CD4-positive, alpha-beta memory T cell (primary cell): Measurements from ENCODE around the gene INSRR. TPM values are rescaled to one million over a fixed set of nuclear protein-coding genes. Genes with fewer than 3 reads are reported as not detected.

Source experiments
- CTCF ChIA-PET: fragments of 350-600 bp; sonication (Branson Sonifier 250); formaldehyde crosslinking; loops from one replicate; lab custom pipeline; 2021; ENCODE audit warnings: inconsistent platforms; ENCODE audit not compliant: partially characterized antibody; lab: Charles Lee
- POLR2A ChIA-PET: fragments of 350-600 bp; sonication (Branson Sonifier 250); formaldehyde crosslinking; loops from one replicate; lab custom pipeline; 2021; ENCODE audit not compliant: partially characterized antibody; lab: Charles Lee
- DNase-seq, 5 donors: peaks; one replicate each; pipeline versions ENCODE4 v3.0.0 to v3.0.0-alpha.2; 2020 to 2022; ENCODE audit warnings: mixed read lengths in 1 of 5
- H3K27ac ChIP-seq: one replicate; pipeline ENCODE4 v1.7.0; 2013; ENCODE audit warnings: low read depth, low read length
- H3K27me3 ChIP-seq: 2 replicates; pipeline ENCODE4 v1.7.0; 2013; ENCODE audit warnings: mild to moderate bottlenecking, low read length, moderate library complexity; ENCODE audit not compliant: insufficient read depth
- H3K36me3 ChIP-seq: 2 replicates; pipeline ENCODE4 v1.7.0; 2013; ENCODE audit warnings: mild to moderate bottlenecking, low read length, moderate library complexity; ENCODE audit not compliant: insufficient read depth
- H3K4me1 ChIP-seq: 2 replicates; pipeline ENCODE4 v1.7.0; 2013; ENCODE audit warnings: mild to moderate bottlenecking, low read length, moderate library complexity; ENCODE audit not compliant: insufficient read depth
- H3K4me3 ChIP-seq, 2 donors: one replicate each; pipeline ENCODE4 v1.7.0; 2013; ENCODE audit warnings: low read length in 2 of 2, mild to moderate bottlenecking in 1 of 2
- H3K9me3 ChIP-seq, 2 donors: one replicate each; pipeline ENCODE4 v1.7.0; 2013; ENCODE audit warnings: low read length in 2 of 2, control low read depth in 1 of 2; ENCODE audit not compliant: control insufficient read depth in 1 of 2
- H3K27ac Mint-ChIP-seq, 7 donors: one replicate each; pipeline ENCODE4 v1.8.0; 2020 to 2021; ENCODE audit warnings: mixed read lengths in 7 of 7, mild to moderate bottlenecking in 6 of 7, inconsistent platforms in 3 of 7, moderate library complexity in 3 of 7
- H3K27me3 Mint-ChIP-seq, 2 donors: one replicate each; pipeline ENCODE4 v1.8.0; 2020 to 2021; ENCODE audit warnings: mixed read lengths in 2 of 2
- H3K36me3 Mint-ChIP-seq, 2 donors: one replicate each; pipeline ENCODE4 v1.8.0; 2020 to 2021; ENCODE audit warnings: mixed read lengths in 2 of 2, inconsistent platforms in 1 of 2, mild to moderate bottlenecking in 1 of 2
- H3K4me1 Mint-ChIP-seq, 4 donors: one replicate each; pipeline ENCODE4 v1.8.0; 2020 to 2021; ENCODE audit warnings: mixed read lengths in 4 of 4, mild to moderate bottlenecking in 1 of 4
- H3K4me3 Mint-ChIP-seq, 8 donors: one replicate each; pipeline ENCODE4 v1.8.0; 2020 to 2021; ENCODE audit warnings: mixed read lengths in 8 of 8, mild to moderate bottlenecking in 7 of 8, moderate library complexity in 6 of 8, inconsistent platforms in 3 of 8
- H3K9me3 Mint-ChIP-seq, 8 donors: one replicate each; pipeline ENCODE4 v1.8.0; 2020 to 2021; ENCODE audit warnings: mixed read lengths in 8 of 8, mild to moderate bottlenecking in 5 of 8, inconsistent platforms in 3 of 8, moderate library complexity in 1 of 8
- intact Hi-C: fragments of 100-400 bp; cut with micrococcal nuclease; formaldehyde crosslinking; loops from one replicate; pipeline ENCODE4 v1.15.1; 2023
- polyA plus RNA-seq, 2 donors: library from polyadenylated mRNA; unstranded; fragments of 300-500 nt; fragmentation: Illumina TruSeq; gene quantifications; one replicate each; pipeline ENCODE4 v1.2.3, GENCODE V29; 2021
- total RNA-seq, 2 experiments: library from RNA; stranded (reverse); gene quantifications; one replicate each; pipeline ENCODE4 v1.2.3, GENCODE V29; 2021

INSRR gene
- total and polyA plus RNA-seq, 4 experiments from 2014 or later: 0.06 TPM; not detected in 3

DNA sequence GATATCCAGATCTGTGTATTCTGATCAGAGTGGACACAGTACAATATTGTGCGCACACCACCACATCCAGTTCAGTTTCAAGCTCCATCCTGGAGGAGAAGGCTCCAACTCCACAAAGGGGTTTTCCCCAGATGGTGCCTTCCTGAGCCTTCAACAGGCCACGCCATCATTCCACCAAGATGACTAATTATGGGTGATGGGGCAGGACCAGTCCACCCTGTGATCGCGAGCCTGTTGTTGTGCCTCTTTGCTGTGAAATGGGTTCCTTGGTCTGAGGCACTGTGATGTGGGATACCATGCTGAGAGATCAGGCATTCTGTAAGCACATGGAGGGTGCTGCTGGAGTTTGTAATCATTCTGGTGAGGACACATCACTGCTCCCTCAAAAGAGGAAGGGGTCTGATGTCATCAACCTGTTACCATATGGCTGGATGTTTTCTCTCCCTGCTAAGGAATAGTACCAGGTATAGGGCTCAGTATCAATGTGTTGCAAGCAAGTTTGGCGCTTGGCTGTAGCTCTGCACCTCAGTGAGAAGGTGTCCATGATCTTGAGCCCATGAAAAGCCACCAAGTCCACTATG, 35.6 kb downstream of the INSRR start:
- CTCF ChIA-PET: interaction anchor here (1.0 to 6.9 kb wide), 5 partner anchors 9 to 98 kb away, joined by 3 to 43 read pairs (median 6); no protein-coding TSS in a partner anchor
- POLR2A ChIA-PET: interaction anchor here (1.2 to 1.4 kb wide), 2 partner anchors 10 to 36 kb away, joined by 3 read pairs; no protein-coding TSS in a partner anchor
- intact Hi-C loops: no loop called here
- Mint-ChIP-seq H3K36me3 (no peaks in the 10 kb centered on the region), H3K27me3 (no peaks in the 10 kb centered on the region), H3K9me3 (no peaks in the 10 kb centered on the region), H3K4me3 (no peak overlapping the region), H3K27ac (peak overlapping the region in 1 of 7 donors; percentile 59), H3K4me1 (peaks cover 0 to 8% (median 4%) of the 10 kb centered on the region in 4 donors)
- no peak overlapping the region for H3K27ac ChIP-seq
- no peaks in the 10 kb centered on the region for H3K36me3 ChIP-seq
- no peaks in the 10 kb centered on the region for H3K4me1 ChIP-seq
- no peaks in the 10 kb centered on the region for H3K27me3 ChIP-seq
- H3K4me3 ChIP-seq: no peak overlapping the region
- H3K9me3 ChIP-seq: no peaks in the 10 kb centered on the region
- no peak for DNase-seq

DNA sequence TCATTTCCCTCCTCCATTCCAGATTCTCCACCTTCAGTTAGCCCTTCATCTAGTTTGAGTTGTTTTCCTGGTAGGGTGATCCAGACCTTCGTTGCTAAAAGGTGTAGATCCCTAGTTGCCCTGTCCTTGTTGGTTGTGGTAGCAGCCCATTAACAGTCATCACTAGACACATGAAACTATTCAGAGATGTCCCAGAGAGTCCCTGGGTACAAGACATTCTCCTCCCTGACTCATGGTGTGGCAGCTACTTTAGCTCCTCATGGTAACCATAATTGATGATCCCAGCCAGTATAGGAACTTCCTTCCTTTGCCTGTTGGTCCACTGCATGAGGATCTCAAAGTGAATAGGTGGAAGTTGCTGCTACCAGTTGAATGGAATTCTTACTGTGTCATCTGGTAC, 36.2 kb downstream of the INSRR start:
- no peaks in the 10 kb centered on the region for H3K27me3 ChIP-seq
- Mint-ChIP-seq H3K27me3 (no peaks in the 10 kb centered on the region), H3K4me1 (peaks cover 3 to 13% (median 8%) of the 10 kb centered on the region in 4 donors), H3K9me3 (no peaks in the 10 kb centered on the region), H3K4me3 (no peak overlapping the region), H3K27ac (peak overlapping the region in 2 of 7 donors; percentile 33 to 54), H3K36me3 (no peaks in the 10 kb centered on the region)
- H3K4me1 ChIP-seq: peaks cover 5% of the 10 kb centered on the region
- H3K27ac ChIP-seq: no peak overlapping the region
- no peak for DNase-seq
- no peak overlapping the region for H3K4me3 ChIP-seq
- H3K36me3 ChIP-seq: no peaks in the 10 kb centered on the region
- no peaks in the 10 kb centered on the region for H3K9me3 ChIP-seq
- CTCF ChIA-PET: interaction anchor here (0.7 to 6.9 kb wide), 7 partner anchors 9 to 97 kb away, joined by 3 to 43 read pairs (median 6); partner anchors contain the start of genes INSRR and NTRK1
- intact Hi-C loops: no loop called here
- POLR2A ChIA-PET: interaction anchor here (1.4 kb wide), 1 partner anchor 37 kb away, joined by 3 read pairs; no protein-coding TSS in a partner anchor

DNA sequence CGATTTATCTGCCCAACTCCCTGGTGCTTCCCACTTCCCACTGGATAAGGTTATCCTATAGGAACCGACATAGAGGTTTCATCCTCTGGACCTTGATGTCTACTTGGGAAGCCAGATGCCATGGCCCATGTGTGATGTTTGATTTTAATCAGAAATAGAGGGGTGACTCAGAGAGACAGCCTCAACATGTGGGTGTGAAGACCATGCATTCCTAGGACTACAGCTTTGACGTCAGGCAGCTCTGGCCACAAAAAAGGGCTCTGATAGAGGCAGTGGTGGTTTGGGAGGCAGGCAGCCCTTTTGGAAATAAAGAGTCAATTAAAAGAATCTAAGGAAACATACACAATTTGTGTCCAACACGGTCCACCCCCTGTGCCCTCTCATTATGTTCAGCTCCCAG, 37.1 kb downstream of the INSRR start:
- CTCF ChIA-PET: interaction anchor here (0.7 to 6.9 kb wide), 8 partner anchors 9 to 96 kb away, joined by 3 to 43 read pairs (median 5); partner anchors contain the start of genes INSRR and NTRK1
- H3K9me3 ChIP-seq: no peaks in the 10 kb centered on the region
- H3K4me3 Mint-ChIP-seq: no peak overlapping the region
- intact Hi-C loops: no loop called here
- no peaks in the 10 kb centered on the region for H3K27me3 ChIP-seq
- H3K4me1 Mint-ChIP-seq: peaks cover 7 to 20% (median 12%) of the 10 kb centered on the region in 4 donors
- no peak overlapping the region for H3K27ac ChIP-seq
- peak overlapping the region in 2 of 7 donors; percentile 13 to 49 for H3K27ac Mint-ChIP-seq
- peaks cover 0 to 3% of the 10 kb centered on the region in 2 donors for H3K36me3 Mint-ChIP-seq
- POLR2A ChIA-PET: no interaction called here
- no peak for DNase-seq
- H3K4me3 ChIP-seq: no peak overlapping the region
- no peaks in the 10 kb centered on the region for H3K36me3 ChIP-seq
- H3K9me3 Mint-ChIP-seq: peaks cover 0 to 4% (median 0%) of the 10 kb centered on the region in 8 donors
- peaks cover 13% of the 10 kb centered on the region for H3K4me1 ChIP-seq
- H3K27me3 Mint-ChIP-seq: peaks cover 0 to 3% of the 10 kb centered on the region in 2 donors

DNA sequence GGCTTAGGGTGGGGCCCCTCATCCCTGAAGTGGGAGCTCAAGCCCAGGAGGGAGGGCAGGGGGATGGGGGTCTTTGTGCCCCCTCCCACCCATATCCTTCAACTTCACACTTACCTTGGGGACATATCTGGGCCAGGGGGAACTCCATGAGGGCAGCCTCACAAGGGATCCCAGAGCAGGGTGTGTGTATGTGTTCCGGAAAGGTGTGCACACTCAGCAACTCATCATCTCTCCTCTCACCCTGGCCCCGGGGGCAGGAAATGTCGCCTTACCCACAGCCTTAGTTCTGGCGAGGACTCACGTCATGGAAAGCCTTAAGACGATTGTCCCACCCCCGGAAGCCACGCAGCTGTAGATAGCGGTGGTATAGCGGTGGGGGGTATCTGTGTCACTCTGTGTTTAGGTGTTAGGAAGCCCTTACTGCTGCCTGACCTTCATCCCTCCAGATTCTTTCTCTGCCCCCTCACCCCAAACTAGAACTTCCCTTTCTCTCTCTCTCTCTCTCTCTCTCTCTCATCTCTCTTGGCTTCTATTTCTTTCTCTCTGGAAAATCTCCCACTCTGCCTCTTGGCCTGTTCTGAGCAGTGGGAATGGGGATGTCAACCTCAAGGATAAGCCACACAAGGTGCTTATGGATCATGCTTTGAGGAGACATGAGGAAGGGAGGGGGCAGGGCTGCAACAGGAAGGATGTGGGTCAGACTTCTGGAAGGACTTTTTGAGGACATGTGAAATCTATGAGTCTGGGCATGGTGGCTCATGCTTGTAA, 42.2 kb downstream of the INSRR start, which contains the start of gene SH2D2A:
Gene SH2D2A, minus strand, starts transcription at position 288 of the 768 bp plus-strand sequence. Its CDS starts 140 bp downstream, at position 148.
- Mint-ChIP-seq H3K27me3 (peaks cover 0 to 5% of the 10 kb centered on the region in 2 donors), H3K4me1 (peaks cover 36 to 70% (median 55%) of the 10 kb centered on the region in 4 donors), H3K9me3 (peaks cover 0 to 6% (median 0%) of the 10 kb centered on the region in 8 donors), H3K36me3 (peaks cover 12 to 38% of the 10 kb centered on the region in 2 donors), H3K4me3 (peak within 1 kb of the TSS; percentile 92 to 95 (median 94)), H3K27ac (peak within 1 kb of the TSS; percentile 99 to 100 (median 100))
- H3K27me3 ChIP-seq: no peaks in the 10 kb centered on the region
- DNase-seq: peak; percentile 96 to 99 (median 98)
- no peaks in the 10 kb centered on the region for H3K9me3 ChIP-seq
- CTCF ChIA-PET: interaction anchor here (0.6 to 5.2 kb wide), 9 partner anchors 8 to 432 kb away, joined by 3 to 56 read pairs (median 4); partner anchors contain the start of genes CRABP2, INSRR and NTRK1
- peaks cover 60% of the 10 kb centered on the region for H3K4me1 ChIP-seq
- peak within 1 kb of the TSS; percentile 100 for H3K27ac ChIP-seq
- intact Hi-C loops: loop anchor here (1.0 to 5.0 kb wide), 6 partner anchors 19 to 88 kb away; partner anchors contain the start of genes ISG20L2, METTL25B, MRPL24 and NTRK1
- POLR2A ChIA-PET: interaction anchor here (0.6 to 2.9 kb wide), 15 partner anchors 10 to 316 kb away, joined by 3 to 23 read pairs (median 6); partner anchors contain the start of genes HDGF, INSRR, ISG20L2 and MEF2D
- H3K4me3 ChIP-seq: peak within 1 kb of the TSS; percentile 73 to 97
- peaks cover 18% of the 10 kb centered on the region for H3K36me3 ChIP-seq

DNA sequence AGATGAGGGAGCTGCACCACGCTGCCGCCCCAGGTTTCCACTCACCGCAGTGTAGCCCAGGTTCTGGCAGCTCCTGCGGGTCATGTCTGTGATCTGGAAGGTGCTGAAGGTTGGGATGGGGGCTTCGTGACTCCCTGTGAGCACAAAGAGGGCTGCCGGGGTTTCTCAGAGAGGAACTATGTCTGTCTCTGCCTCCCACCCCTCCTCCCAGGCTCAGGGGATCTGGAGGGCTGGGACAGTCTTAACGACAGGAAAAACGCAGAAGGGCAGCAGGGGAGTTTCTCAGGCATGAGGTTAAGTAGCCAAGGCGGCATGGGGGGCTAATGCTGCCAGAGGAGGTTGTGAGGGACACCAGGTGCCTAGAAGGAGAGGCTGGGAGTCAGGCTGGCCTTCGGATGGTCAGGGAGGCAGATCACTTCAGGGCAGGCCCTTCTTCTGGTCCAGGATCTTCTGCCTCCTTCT, 42.9 kb downstream of the INSRR start:
- H3K9me3 ChIP-seq: no peaks in the 10 kb centered on the region
- H3K27me3 Mint-ChIP-seq: peaks cover 0 to 5% of the 10 kb centered on the region in 2 donors

GRCh38 chr1:156815307-156815826, 43.5 kb downstream of the INSRR start:
- Histone ChIP-seq H3K27me3 (no peaks in the 10 kb centered on the region), H3K36me3 (peaks cover 21% of the 10 kb centered on the region), H3K4me3 (peak overlapping the region; percentile 73 to 97), H3K9me3 (no peaks in the 10 kb centered on the region), H3K27ac (peak overlapping the region; percentile 100), H3K4me1 (peaks cover 70% of the 10 kb centered on the region)
- Mint-ChIP-seq H3K27me3 (peaks cover 0 to 5% of the 10 kb centered on the region in 2 donors), H3K9me3 (peaks cover 0 to 6% (median 0%) of the 10 kb centered on the region in 8 donors), H3K4me1 (peaks cover 44 to 74% (median 63%) of the 10 kb centered on the region in 4 donors), H3K27ac (peak overlapping the region; percentile 99 to 100 (median 100)), H3K36me3 (peaks cover 22 to 49% of the 10 kb centered on the region in 2 donors), H3K4me3 (peak overlapping the region; percentile 92 to 95 (median 94))
- CTCF ChIA-PET: interaction anchor here (1.0 to 5.2 kb wide), 4 partner anchors 15 to 45 kb away, joined by 3 to 56 read pairs (median 32); partner anchors contain the start of genes INSRR and NTRK1
- DNase-seq: no peak
- POLR2A ChIA-PET: interaction anchor here (0.6 to 3.8 kb wide), 8 partner anchors 10 to 87 kb away, joined by 3 to 23 read pairs (median 15); partner anchors contain the start of genes HDGF, INSRR, ISG20L2 and METTL25B
- intact Hi-C loops: loop anchor here (5.0 kb wide), 1 partner anchor 73 kb away; the partner anchor contains the start of gene MRPL24

More for the DNA sequence above, 42.9 kb downstream of the INSRR start:
- CTCF ChIA-PET: interaction anchor here (1.0 to 5.2 kb wide), 7 partner anchors 8 to 110 kb away, joined by 3 to 56 read pairs (median 4); partner anchors contain the start of genes CRABP2, INSRR and NTRK1
- peak in 1 of 5 donors; percentile 51 for DNase-seq
- Mint-ChIP-seq H3K9me3 (peaks cover 0 to 6% (median 0%) of the 10 kb centered on the region in 8 donors), H3K4me3 (peak overlapping the region; percentile 92 to 95 (median 94)), H3K27ac (peak overlapping the region; percentile 99 to 100 (median 100)), H3K36me3 (peaks cover 19 to 46% of the 10 kb centered on the region in 2 donors), H3K4me1 (peaks cover 43 to 72% (median 61%) of the 10 kb centered on the region in 4 donors)
- peaks cover 21% of the 10 kb centered on the region for H3K36me3 ChIP-seq
- H3K27ac ChIP-seq: peak overlapping the region; percentile 100
- no peaks in the 10 kb centered on the region for H3K27me3 ChIP-seq
- H3K4me3 ChIP-seq: peak overlapping the region; percentile 73 to 97
- POLR2A ChIA-PET: interaction anchor here (0.7 to 2.9 kb wide), 12 partner anchors 10 to 315 kb away, joined by 3 to 23 read pairs (median 8); partner anchors contain the start of genes HDGF, INSRR, ISG20L2 and MEF2D
- H3K4me1 ChIP-seq: peaks cover 67% of the 10 kb centered on the region
- intact Hi-C loops: loop anchor here (1.0 to 5.0 kb wide), 6 partner anchors 19 to 88 kb away; partner anchors contain the start of genes ISG20L2, METTL25B, MRPL24 and NTRK1
